CD4-positive, alpha-beta T cell treated with Interleukin-21 for 1 hour (primary cell): ENCODE results near the gene ERG.
A peak's percentile ranks its signal among the peaks of the same experiment; 100 is the strongest.

ENCODE experiments used
- DNase-seq: peaks from one replicate; pipeline ENCODE4 v3.0.0-alpha.2; 2020

Gene ERG

GRCh38 chr21:38354231-38354630 is 144.0 kb downstream of the ERG start:
- no peak for DNase-seq

DNA sequence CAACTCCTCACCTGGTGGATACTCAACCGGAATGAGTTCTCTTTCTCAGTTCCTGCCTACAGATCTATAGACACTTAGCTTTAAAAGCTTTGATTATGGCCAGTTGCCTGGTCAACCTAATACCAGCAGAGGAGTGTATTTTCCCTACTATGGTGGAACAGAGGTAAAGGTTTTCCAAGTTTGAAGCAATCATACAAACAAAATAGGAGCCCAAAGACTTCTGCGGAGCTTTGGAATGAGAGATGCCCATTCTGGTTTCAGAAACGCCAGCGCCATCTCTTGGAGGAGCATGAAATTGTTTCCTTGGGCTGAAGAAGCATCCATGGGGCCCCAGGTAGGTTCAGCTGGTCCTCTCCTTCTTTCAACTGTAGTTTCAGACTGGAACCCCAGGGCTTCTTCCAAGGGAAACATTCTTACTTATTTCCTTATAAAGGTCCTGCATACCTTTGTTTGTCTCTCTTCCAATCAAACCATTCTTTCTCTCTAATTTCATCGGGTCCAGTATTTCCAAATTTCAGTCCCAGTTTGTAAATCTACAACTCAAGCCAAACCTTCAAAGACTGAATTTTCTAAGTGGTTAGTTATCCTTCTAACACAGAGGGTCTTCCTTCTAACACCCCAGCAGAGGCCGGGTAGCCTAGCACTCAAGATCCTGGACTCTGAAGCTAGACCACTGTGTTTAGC is 145.6 kb downstream of the ERG start:
- peak; percentile 16 for DNase-seq

- DNase-seq = no peak
These were observed 146.2 kb downstream of the ERG start for GRCh38 chr21:38351961-38352521.

GRCh38 chr21:38351176-38351959 is 146.9 kb downstream of the ERG start:
- no peak for DNase-seq

- no peak for DNase-seq
These were observed 147.6 kb downstream of the ERG start for GRCh38 chr21:38350684-38351083.

- DNase-seq = no peak
These were observed 148.3 kb downstream of the ERG start for GRCh38 chr21:38349977-38350376.

- DNase-seq = no peak
These were observed 149.0 kb downstream of the ERG start for GRCh38 chr21:38349111-38349746.

- no peak for DNase-seq
These were observed 152.0 kb downstream of the ERG start for GRCh38 chr21:38346286-38346685.

- DNase-seq = no peak
These were observed 154.6 kb downstream of the ERG start for GRCh38 chr21:38343691-38344090.

DNA sequence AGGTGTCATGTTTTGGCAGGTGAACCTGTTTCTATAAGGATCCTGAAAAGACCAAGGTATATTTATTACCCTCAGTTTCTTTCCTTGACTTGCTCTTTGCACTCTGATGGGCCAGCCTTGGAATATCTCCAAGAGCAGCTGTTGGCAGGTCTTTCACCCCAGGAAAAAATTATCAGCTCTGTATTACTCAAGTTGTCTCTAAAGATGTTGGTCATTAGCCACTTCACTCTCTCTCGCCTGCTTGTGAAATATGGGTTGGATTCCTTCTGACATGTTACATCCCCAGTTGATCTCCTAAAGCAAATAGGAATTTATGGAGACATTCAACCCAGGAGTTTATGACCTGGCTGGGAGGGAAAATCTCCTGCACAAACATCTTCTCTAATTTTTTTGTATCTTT is 155.5 kb downstream of the ERG start:
- DNase-seq = no peak

DNA sequence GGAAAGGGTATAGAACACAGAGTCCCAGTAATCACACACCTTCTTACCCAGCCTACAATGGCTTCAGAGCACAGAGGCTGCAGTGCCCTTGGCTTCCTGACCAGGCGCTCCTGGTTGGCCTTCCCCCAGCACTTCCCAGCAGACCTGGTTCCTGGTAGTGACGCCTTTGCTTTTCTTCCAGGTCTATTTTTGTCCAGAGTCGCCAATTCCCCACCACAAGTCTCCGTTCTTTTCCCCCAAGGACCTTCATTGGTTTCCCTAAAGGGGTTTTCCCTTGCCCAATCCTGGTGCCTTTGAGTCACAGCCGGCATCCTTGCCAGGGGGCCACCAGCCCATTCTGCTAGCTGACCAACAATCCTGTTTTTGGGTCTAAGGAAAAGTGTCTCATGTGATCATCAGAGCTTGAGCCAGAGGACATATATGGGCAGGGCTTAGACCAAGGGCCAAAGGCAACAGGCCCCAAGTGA is 156.7 kb downstream of the ERG start:
- DNase-seq = no peak

DNA sequence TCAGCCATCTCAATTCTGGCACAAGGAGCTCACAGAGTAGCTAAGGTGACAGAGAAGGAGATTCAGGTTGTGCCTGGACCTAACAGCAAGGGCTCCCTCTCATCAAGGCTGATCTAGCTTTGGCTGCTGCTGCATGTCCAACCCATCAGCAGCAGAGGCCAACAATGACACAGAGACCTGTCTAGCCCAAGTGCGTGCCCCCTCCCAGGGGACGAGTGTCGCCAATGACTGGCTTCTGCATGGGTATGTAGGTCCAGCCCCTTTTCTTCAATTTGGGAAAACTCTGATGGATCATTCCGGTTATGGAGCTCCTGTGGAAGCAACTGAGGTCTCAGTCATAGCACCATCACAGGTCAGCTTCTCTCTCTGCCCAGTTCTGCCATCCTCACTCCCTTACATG is 158.1 kb downstream of the ERG start:
- no peak for DNase-seq

- DNase-seq = no peak
These were observed 160.5 kb downstream of the ERG start for GRCh38 chr21:38337793-38338192.

DNA sequence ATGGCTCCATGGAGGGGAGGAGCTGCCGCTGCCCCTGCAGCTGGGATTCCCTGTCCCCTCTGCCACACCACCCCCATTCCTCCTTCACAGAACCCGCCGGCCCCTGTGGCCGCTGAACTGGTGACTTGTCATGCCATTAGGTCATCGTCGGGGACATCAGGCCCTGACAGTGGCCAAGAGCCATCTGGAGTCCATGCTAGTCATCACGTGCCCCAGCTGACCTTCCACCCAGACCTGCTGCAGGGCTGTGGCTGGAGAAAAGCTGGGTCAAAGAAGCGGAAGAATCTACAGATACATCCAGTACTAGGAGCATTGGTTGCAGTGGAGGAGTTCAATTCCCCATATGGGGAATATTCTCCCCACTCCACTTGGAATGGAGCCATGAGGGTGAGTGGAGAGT is 163.4 kb downstream of the ERG start:
- no peak for DNase-seq

DNA sequence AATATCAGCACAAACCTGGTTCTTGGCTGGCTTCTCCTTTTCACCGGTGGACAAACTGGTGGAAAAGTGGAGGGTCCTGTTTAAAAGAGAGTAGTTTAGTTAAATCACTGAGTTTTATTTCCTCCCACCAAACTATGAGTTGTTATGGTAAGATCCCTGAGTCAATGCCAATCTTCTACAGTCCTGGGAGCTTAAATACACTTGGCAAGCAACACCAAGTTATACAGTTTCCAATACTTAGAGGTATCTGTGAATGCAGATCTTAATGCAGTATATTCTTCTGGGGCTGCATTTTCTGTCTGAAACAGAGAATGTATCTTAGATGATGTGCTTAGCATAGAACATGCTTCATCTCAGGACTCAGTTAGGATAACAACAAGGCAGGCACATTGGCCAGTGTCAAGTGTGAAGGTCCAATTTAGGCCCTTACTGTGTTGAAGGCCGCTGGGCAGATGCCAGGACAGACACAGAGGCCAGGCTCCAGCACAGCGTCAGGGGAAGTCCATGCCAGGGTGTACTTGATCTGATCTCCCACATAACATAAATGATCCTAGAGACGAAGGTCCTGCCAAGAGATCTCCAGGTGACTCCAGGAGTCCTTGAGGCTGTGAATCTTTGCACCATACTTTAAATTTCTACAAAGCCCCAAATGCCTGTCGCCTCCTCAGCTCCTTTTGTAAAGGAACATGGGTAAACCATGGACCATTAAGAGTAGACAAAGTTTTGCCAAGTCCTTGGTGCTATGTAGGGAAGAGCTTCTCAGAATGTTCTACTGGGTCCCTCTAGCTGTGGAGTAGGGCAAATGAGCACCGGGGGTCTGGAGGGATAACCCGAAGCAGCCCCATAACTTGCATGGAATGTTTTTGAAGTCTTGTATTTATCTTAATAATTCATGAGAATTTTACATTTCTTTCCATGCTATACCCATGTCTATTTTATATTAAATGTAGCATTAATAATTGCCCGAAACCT is 164.7 kb downstream of the ERG start:
- DNase-seq = no peak

- no peak for DNase-seq
These were observed 167.6 kb downstream of the ERG start for GRCh38 chr21:38330666-38331065.
